GM21360 (cell line): ENCODE measurements around the gene FIS1.
"Not testable (repeated sequence)": the region's sequence is repeated elsewhere in the genome, so short reads cannot be mapped to it uniquely, and the experiment has no call there.

Source experiments
- ATAC-seq: cut with Tn5 transposase; IDR thresholded peaks from one replicate; pipeline ENCODE4 v1.9.1; 2021; ENCODE audit warnings: mild to moderate bottlenecking, moderate library complexity; ENCODE audit not compliant: unreplicated experiment

The FIS1 gene

GRCh38 chr7:101258243-101258731, 13.4 kb upstream of the FIS1 start:
- no peak for ATAC-seq

GRCh38 chr7:101255796-101256195, 10.9 kb upstream of the FIS1 start:
- ATAC-seq = no peak

GRCh38 chr7:101253199-101253598, 8.3 kb upstream of the FIS1 start:
- ATAC-seq = not testable (repeated sequence)

- ATAC-seq = peak; percentile 94
These were observed 7.2 kb upstream of the FIS1 start for GRCh38 chr7:101251871-101252659.

GRCh38 chr7:101250324-101250723, 5.4 kb upstream of the FIS1 start:
- no peak for ATAC-seq

GRCh38 chr7:101248276-101248675, 3.4 kb upstream of the FIS1 start:
- ATAC-seq = no peak

- no peak for ATAC-seq
These were observed 327 bp upstream of the FIS1 start for GRCh38 chr7:101245147-101245668.

- no peak for ATAC-seq
These were observed 1.1 kb downstream of the FIS1 start for GRCh38 chr7:101243646-101244374.

GRCh38 chr7:101241443-101242349, 3.2 kb downstream of the FIS1 start:
- no peak for ATAC-seq

- ATAC-seq = no peak
These were observed 3.9 kb downstream of the FIS1 start for GRCh38 chr7:101241015-101241363.

GRCh38 chr7:101240226-101241014, 4.5 kb downstream of the FIS1 start:
- no peak for ATAC-seq

GRCh38 chr7:101239951-101240220, 5.0 kb downstream of the FIS1 start:
- ATAC-seq = no peak

GRCh38 chr7:101239191-101239950, 5.5 kb downstream of the FIS1 start:
- no peak for ATAC-seq

GRCh38 chr7:101238226-101239182, 6.4 kb downstream of the FIS1 start:
- ATAC-seq = no peak

- ATAC-seq = no peak
These were observed 7.4 kb downstream of the FIS1 start, which contains the start of gene CLDN15 for GRCh38 chr7:101237206-101238067. TSS of gene CLDN15 (minus strand) at chr7:101237802. CDS start at chr7:101237581, 221 bp downstream.

- ATAC-seq = no peak
These were observed 8.5 kb downstream of the FIS1 start for GRCh38 chr7:101236292-101236835.

GRCh38 chr7:101235522-101235921, 9.4 kb downstream of the FIS1 start:
- no peak for ATAC-seq
